HepG2 (cell line): Measurements from ENCODE around the gene CPNE1. TPM values are rescaled to one million over a fixed set of nuclear protein-coding genes. Genes with fewer than 3 reads are reported as not detected.

Experiments used
- ATAC-seq: fragments of 200-7000 bp; cut with Tn5 transposase; 3 replicates; pipeline ENCODE4 v1.9.1; 2020; ENCODE audit warnings: mild to moderate bottlenecking, moderate library complexity
- BruUV-seq: library from RNA; stranded (reverse); fragments of 400-500 nt; replicated peaks from 2 replicates; lab custom pipeline; 2021; lab: Mats Ljungman, UMichigan
- CTCF ChIA-PET: fragments of 300-600 bp; formaldehyde crosslinking; extraction: SDS; loops from one replicate; lab custom pipeline; 2021; ENCODE audit warnings: low total read pairs, inconsistent platforms, low intra/inter-chr PET ratio; lab: Yijun Ruan, JAX
- POLR2A ChIA-PET: fragments of 350-600 bp; sonication (Branson Sonifier 250); formaldehyde crosslinking; loops from one replicate; lab custom pipeline; 2020; ENCODE audit warnings: antibody characterized with exemption, inconsistent platforms; lab: Yijun Ruan, JAX
- DNase-seq: peaks from one replicate; pipeline ENCODE4 v3.0.0-alpha.2; 2015; ENCODE audit warnings: low spot score
- FAIRE-seq: peaks from 3 replicates; lab custom pipeline; 2011; peaks lifted over from hg19 to GRCh38; lab: Jason Lieb, UNC
- H2AFZ ChIP-seq: one replicate; pipeline ENCODE4 v1.6.1; 2011; ENCODE audit warnings: low read length, inconsistent platforms
- H3K27ac ChIP-seq: fragments of 300-600 bp; 3 replicates; pipeline ENCODE4 v1.8.0; 2011; ENCODE audit warnings: mixed run types, mild to moderate bottlenecking, mixed read lengths, low read length, inconsistent platforms; ENCODE audit not compliant: insufficient read depth; ENCODE audit errors: extremely low read length
- H3K27me3 ChIP-seq, 2 experiments: fragments of 200-600 bp in 1 of 2; 2 replicates in 1 of 2; 3 replicates in 1 of 2; pipeline versions ENCODE4 v1.6.0 to v1.8.0; 2011; ENCODE audit warnings: low read length in 2 of 2, mild to moderate bottlenecking in 2 of 2, moderate library complexity in 2 of 2, inconsistent platforms in 1 of 2; ENCODE audit not compliant: insufficient read depth in 2 of 2, control insufficient read depth in 1 of 2
- H3K36me3 ChIP-seq, 2 experiments: fragments of 200-600 bp in 1 of 2; replicated peaks in 1 of 2; 2 replicates in 1 of 2; 3 replicates in 1 of 2; pipeline versions ENCODE4 v1.5.1 to v1.8.0; 2011; ENCODE audit warnings: low read length in 2 of 2, inconsistent platforms in 1 of 2; ENCODE audit not compliant: insufficient read depth in 2 of 2, control insufficient read depth in 1 of 2
- H3K4me1 ChIP-seq: 2 replicates; pipeline ENCODE4 v1.5.1; 2012; ENCODE audit warnings: low read length, inconsistent platforms; ENCODE audit not compliant: insufficient read depth
- H3K4me2 ChIP-seq: 2 replicates; pipeline ENCODE4 v1.6.0; 2011; ENCODE audit warnings: low read depth, low read length, inconsistent platforms
- H3K4me3 ChIP-seq, 3 experiments: fragments of 200-600 bp in 1 of 3; sonication (generic), shearing (Covaris generic) in 1 of 3; replicated peaks in 1 of 3; 2 replicates each; pipeline ENCODE4 v1.5.1; 2011 to 2016; ENCODE audit warnings: low read length in 3 of 3, inconsistent platforms in 2 of 3, low read depth in 2 of 3, mild to moderate bottlenecking in 2 of 3, control low read depth in 1 of 3, mixed read lengths in 1 of 3; ENCODE audit not compliant: insufficient read depth in 1 of 3
- H3K79me2 ChIP-seq: one replicate; pipeline ENCODE4 v1.6.1; 2011; ENCODE audit warnings: low read length, inconsistent platforms; ENCODE audit not compliant: insufficient read depth
- H3K9ac ChIP-seq: 2 replicates; pipeline ENCODE4 v1.6.0; 2011; ENCODE audit warnings: mild to moderate bottlenecking, low read depth, low read length, inconsistent platforms; ENCODE audit not compliant: insufficient read depth
- H3K9me3 ChIP-seq: 2 replicates; pipeline ENCODE4 v1.5.1; 2012; ENCODE audit warnings: mild to moderate bottlenecking, low read length
- H4K20me1 ChIP-seq: 2 replicates; pipeline ENCODE4 v1.6.0; 2011; ENCODE audit warnings: inconsistent platforms, mild to moderate bottlenecking, low read length, moderate library complexity; ENCODE audit not compliant: insufficient read depth
- CBX2 ChIP-seq, 2 experiments: fragments of 200-600 bp in 1 of 2; sonication (generic); formaldehyde crosslinking in 1 of 2; IDR thresholded peaks; 2 replicates each; pipeline versions ENCODE4 v1.7.0 to v1.8.1; 2018 to 2022; ENCODE audit warnings: low read depth in 2 of 2, low read length in 1 of 2, mild to moderate bottlenecking in 1 of 2, missing genetic modification reagents in 1 of 2
- FOXP4 ChIP-seq: sonication (generic); formaldehyde crosslinking; IDR thresholded peaks from 2 replicates; pipeline ENCODE4 v1.4.0; 2020; ENCODE audit warnings: missing genetic modification reagents
- FUBP1 ChIP-seq: sonication (generic); formaldehyde crosslinking; IDR thresholded peaks from 2 replicates; pipeline ENCODE4 v1.5.1; 2020; ENCODE audit warnings: missing genetic modification reagents, mild to moderate bottlenecking, borderline replicate concordance
- ISL2 ChIP-seq: sonication (generic); formaldehyde crosslinking; IDR thresholded peaks from 2 replicates; pipeline ENCODE4 v1.5.0; 2020; ENCODE audit warnings: missing genetic modification reagents
- KLF16 ChIP-seq, 2 experiments: sonication (generic) in 1 of 2; formaldehyde crosslinking in 1 of 2; IDR thresholded peaks; 2 replicates each; pipeline versions ENCODE4 v1.6.1 to v1.8.0; 2016 to 2023; ENCODE audit warnings: missing genetic modification reagents in 2 of 2, missing compliant biosample characterization in 1 of 2
- NFIB ChIP-seq: sonication (generic); formaldehyde crosslinking; IDR thresholded peaks from 2 replicates; pipeline ENCODE4 v1.9.0; 2021; ENCODE audit warnings: missing genetic modification reagents, mild to moderate bottlenecking, borderline replicate concordance
- NFIC ChIP-seq: IDR thresholded peaks from 2 replicates; pipeline ENCODE4 v1.6.1; 2012; ENCODE audit warnings: mild to moderate bottlenecking, low read length, inconsistent platforms
- SP4 ChIP-seq: sonication (generic); formaldehyde crosslinking; IDR thresholded peaks from 2 replicates; pipeline ENCODE4 v1.8.1; 2023; ENCODE audit warnings: mild to moderate bottlenecking, missing genetic modification reagents
- TEAD3 ChIP-seq: optimal IDR thresholded peaks from 2 replicates; pipeline ENCODE3; 2016; ENCODE audit warnings: borderline replicate concordance
- U2AF2 ChIP-seq: fragments of 200-400 bp; formaldehyde crosslinking; IDR thresholded peaks from 2 replicates; pipeline ENCODE4 v1.6.1; 2017; ENCODE audit warnings: low read depth, mild to moderate bottlenecking, low read length
- ZNF572 ChIP-seq: sonication (generic); formaldehyde crosslinking; IDR thresholded peaks from 2 replicates; pipeline ENCODE4 v1.5.1; 2020; ENCODE audit warnings: mild to moderate bottlenecking, missing genetic modification reagents
- ZNF577 ChIP-seq: sonication (generic); formaldehyde crosslinking; IDR thresholded peaks from 2 replicates; pipeline ENCODE4 v1.4.0; 2020; ENCODE audit warnings: mild to moderate bottlenecking, low read depth, missing genetic modification reagents, borderline replicate concordance
- ZNF597 ChIP-seq: sonication (generic); formaldehyde crosslinking; IDR thresholded peaks from 2 replicates; pipeline ENCODE4 v1.5.0; 2020; ENCODE audit warnings: missing genetic modification reagents
- ZNF607 ChIP-seq: sonication (generic); formaldehyde crosslinking; IDR thresholded peaks from 2 replicates; pipeline ENCODE4 v1.5.1; 2020; ENCODE audit warnings: missing genetic modification reagents, mild to moderate bottlenecking, borderline replicate concordance
- ZSCAN12 ChIP-seq: sonication (generic); formaldehyde crosslinking; IDR thresholded peaks from 2 replicates; pipeline ENCODE4 v1.9.0; 2021; ENCODE audit warnings: mild to moderate bottlenecking, missing genetic modification reagents
- WGBS: methylation state at CpG from one replicate; pipeline ENCODE4 v1.1.6; 2017; ENCODE audit warnings: low lambda C conversion rate; 5-methylcytosine and 5-hydroxymethylcytosine counted together
- in situ Hi-C: cut with HindIII; loops from 2 replicates; pipeline ENCODE4 v1.10.0; 2017; ENCODE audit warnings: low pct_unique_long_range_greater_than_20kb; ENCODE audit not compliant: extremely low pct_ligation_motif_present
- intact Hi-C: fragments of 100-400 bp; cut with micrococcal nuclease; formaldehyde crosslinking; loops from one replicate; pipeline ENCODE4 v1.10.0; 2022; ENCODE audit not compliant: unreplicated experiment
- polyA plus RNA-seq, 8 experiments: library from polyadenylated mRNA; depleted of rRNA in 3 of 8; stranded (reverse) in 7 of 8; unstranded in 1 of 8; fragments of >200 nt; fragmentation: Illumina TruSeq in 4 of 8; extraction: Trizol in 4 of 8; gene quantifications; 2 replicates each; pipeline versions ENCODE4 v1.2.1 to v1.2.3, GENCODE V29; 2011 to 2016; ENCODE audit warnings: low read depth in 4 of 8, missing spikeins in 1 of 8, mixed read lengths in 1 of 8; ENCODE audit not compliant: insufficient read depth in 1 of 8
- total RNA-seq, 5 experiments: library from RNA; depleted of rRNA; stranded (reverse); fragments of >200 nt; fragmentation: Illumina TruSeq; extraction: Trizol; gene quantifications; 2 replicates each; pipeline ENCODE4 v1.2.3, GENCODE V29; 2016; ENCODE audit warnings: low read depth in 1 of 5
- TF ChIP-seq, protein P1 (sequence below): sonication (generic); formaldehyde crosslinking; IDR thresholded peaks from 2 replicates; pipeline ENCODE4 v1.5.1; 2020; ENCODE audit warnings: missing genetic modification reagents, mild to moderate bottlenecking, borderline replicate concordance

Gene CPNE1
- total and polyA plus RNA-seq, 2 of the 13 experiments (the other 11 are each of a cell fraction or from before 2014, with no cell fraction given) = 408 to 431 TPM

GRCh38 chr20:35636095-35636494 lies 28.6 kb downstream of the CPNE1 start (continued):
- 0 out of 2 replicates have a peak, but pooled peaks have one; percentile 36 for TF ChIP-seq ZNF607 (CRISPR knock-in tag)

GRCh38 chr20:35635652-35636051 lies 29.0 kb downstream of the CPNE1 start:
- FAIRE-seq = no peak
- peak overlapping the region; percentile 68 for H3K27ac ChIP-seq
- H3K9me3 ChIP-seq = no peaks in the 10 kb centered on the region
- no TSS peak for BruUV-seq
- intact Hi-C loops (no loop called here), in situ Hi-C loops (no loop called here)
- H3K27me3 ChIP-seq = no peaks in the 10 kb centered on the region
- peaks cover 50% of the 10 kb centered on the region for H4K20me1 ChIP-seq
- peaks cover 83% of the 10 kb centered on the region for H3K79me2 ChIP-seq
- ChIA-PET POLR2A (interaction anchor here (0.7 to 4.1 kb wide), 9 partner anchors 10 to 107 kb away, joined by 3 to 21 read pairs (median 5); partner anchors contain the start of genes CPNE1, RBM12, RBM39 and SPAG4), CTCF (no interaction called here)
- DNase-seq = peak; percentile 76
- peak overlapping the region; percentile 57 for H3K4me2 ChIP-seq
- peaks cover 34% of the 10 kb centered on the region for H3K4me1 ChIP-seq
- H2AFZ ChIP-seq = no peak overlapping the region
- H3K9ac ChIP-seq = peak overlapping the region; percentile 11; the same call in 1 of the 2 replicates
- ATAC-seq = peak; percentile 76
- H3K4me3 ChIP-seq = no peak overlapping the region
- 67% methylated on average over 4 of the region's 4 CpGs for WGBS
- H3K36me3 ChIP-seq = peaks cover 19 to 23% of the 10 kb centered on the region in 2 experiments
- no peak for TF ChIP-seq FOXP4 (CRISPR knock-in tag)
- no peak for TF ChIP-seq NFIB
- TF ChIP-seq KLF16 (CRISPR knock-in tag; IDR thresholded peaks at IDR 0.05) = 0 out of 4 replicates have a peak, but pooled peaks of 1 of the 2 experiments have one; percentile 27
- no peak for TF ChIP-seq ZNF572
- TF ChIP-seq ZNF597 (CRISPR knock-in tag) = no peak
- TF ChIP-seq NFIC = no peak
- no peak for TF ChIP-seq ISL2 (CRISPR knock-in tag)
- no peak for TF ChIP-seq ZNF577 (CRISPR knock-in tag)
- TF ChIP-seq ZSCAN12 (CRISPR knock-in tag) = no peak
- TF ChIP-seq CBX2 (IDR thresholded peaks at IDR 0.05; ENCODE audit: low read depth, low read length) = no peak
- TF ChIP-seq CBX2 (CRISPR knock-in tag; IDR thresholded peaks at IDR 0.05; ENCODE audit: low read depth) = no peak
- TF ChIP-seq, protein P1, sequence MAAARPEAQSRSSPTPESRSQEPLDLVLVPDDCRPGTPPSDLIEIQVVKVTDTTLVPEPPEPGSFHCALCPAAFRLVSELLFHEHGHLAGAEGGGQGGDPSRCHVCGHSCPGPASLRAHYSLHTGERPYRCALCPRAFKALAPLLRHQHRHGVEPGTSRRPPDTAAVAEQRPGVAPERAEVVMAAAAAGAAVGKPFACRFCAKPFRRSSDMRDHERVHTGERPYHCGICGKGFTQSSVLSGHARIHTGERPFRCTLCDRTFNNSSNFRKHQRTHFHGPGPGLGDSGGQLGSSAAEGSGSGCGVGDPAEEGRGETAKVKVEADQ = no peak
- TF ChIP-seq U2AF2 = no peak
- TF ChIP-seq SP4 (CRISPR knock-in tag) = 0 out of 2 replicates have a peak, but pooled peaks have one; percentile 54
- TF ChIP-seq FUBP1 (CRISPR knock-in tag) = 0 out of 2 replicates have a peak, but pooled peaks have one; percentile 50
- TF ChIP-seq TEAD3 (CRISPR knock-in tag) = peak; percentile 53
